PC-3 (cell line): Measurements from ENCODE around the gene TUT7. TPM values are rescaled to one million over a fixed set of nuclear protein-coding genes. Genes with fewer than 3 reads are reported as not detected.

Source experiments
- ATAC-seq: fragments of 200-7000 bp; cut with Tn5 transposase; 2 replicates; pipeline ENCODE4 v1.9.1; 2020; ENCODE audit warnings: mild to moderate bottlenecking, moderate library complexity
- BruUV-seq: library from RNA; stranded (reverse); fragments of 400-500 nt; replicated peaks from 2 replicates; lab custom pipeline; 2021; lab: Mats Ljungman, UMichigan
- CTCF ChIA-PET: fragments of 300-600 bp; sonication (Branson Sonifier 250); formaldehyde crosslinking; loops from one replicate; lab custom pipeline; 2022; ENCODE audit warnings: antibody characterized with exemption; lab: Charles Lee
- POLR2A ChIA-PET: fragments of 300-600 bp; sonication (Branson Sonifier 250); formaldehyde crosslinking; loops from one replicate; lab custom pipeline; 2022; ENCODE audit warnings: antibody characterized with exemption; ENCODE audit not compliant: unreplicated experiment; lab: Charles Lee
- DNase-seq: peaks from one replicate; pipeline ENCODE4 v3.0.0-alpha.2; 2015
- H2AFZ ChIP-seq: fragments of 300-600 bp; sonication (generic); 2 replicates; pipeline ENCODE4 v1.6.0; 2016; ENCODE audit warnings: antibody characterized with exemption, low read length
- H3F3A ChIP-seq: fragments of 300-600 bp; sonication (generic); one replicate; pipeline ENCODE4 v1.6.0; 2017; ENCODE audit warnings: antibody characterized with exemption, low read length, control low read depth, mild to moderate bottlenecking; ENCODE audit not compliant: unreplicated experiment
- H3K27ac ChIP-seq: fragments of 300-600 bp; sonication (generic); 2 replicates; pipeline ENCODE4 v1.5.1; 2016; ENCODE audit warnings: mild to moderate bottlenecking, low read length
- H3K27me3 ChIP-seq: fragments of 300-600 bp; sonication (generic); 2 replicates; pipeline ENCODE4 v1.6.1; 2016; ENCODE audit warnings: low read length, mixed read lengths
- H3K36me3 ChIP-seq: fragments of 300-600 bp; sonication (generic); 2 replicates; pipeline ENCODE4 v1.6.1; 2016; ENCODE audit warnings: low read depth, mixed run types, low read length, mixed read lengths
- H3K4me1 ChIP-seq: fragments of 300-600 bp; sonication (generic); 2 replicates; pipeline ENCODE4 v1.5.1; 2016; ENCODE audit warnings: low read length; ENCODE audit not compliant: insufficient read depth
- H3K4me2 ChIP-seq: fragments of 300-600 bp; sonication (generic); 2 replicates; pipeline ENCODE4 v1.6.0; 2016; ENCODE audit warnings: low read length
- H3K4me3 ChIP-seq: fragments of 300-600 bp; sonication (generic); 2 replicates; pipeline ENCODE4 v1.5.1; 2016; ENCODE audit warnings: mild to moderate bottlenecking, low read length, mixed read lengths
- H3K79me2 ChIP-seq: fragments of 300-600 bp; sonication (generic); 2 replicates; pipeline ENCODE4 v1.6.1; 2017; ENCODE audit warnings: low read length, mixed read lengths
- H3K9ac ChIP-seq: fragments of 300-600 bp; sonication (generic); 2 replicates; pipeline ENCODE4 v1.6.0; 2016; ENCODE audit warnings: mild to moderate bottlenecking, low read length
- H3K9me2 ChIP-seq: fragments of 300-600 bp; sonication (generic); replicated peaks from 2 replicates; pipeline ENCODE4 v1.6.1; 2016; ENCODE audit warnings: mixed run types, low read length, mixed read lengths
- H3K9me3 ChIP-seq: fragments of 300-600 bp; sonication (generic); 2 replicates; pipeline ENCODE4 v1.6.1; 2016; ENCODE audit warnings: low read length, mixed read lengths
- H4K20me1 ChIP-seq: fragments of 300-600 bp; sonication (generic); 2 replicates; pipeline ENCODE4 v1.6.1; 2016; ENCODE audit warnings: low read length, mixed read lengths
- CTCF ChIP-seq: fragments of 300-600 bp; sonication (generic); conservative IDR thresholded peaks from 2 replicates; pipeline ENCODE4 v1.5.1; 2017; ENCODE audit warnings: antibody characterized with exemption, low read depth, mild to moderate bottlenecking, low read length
- EZH2 ChIP-seq: fragments of 300-600 bp; sonication (generic); IDR thresholded peaks from one replicate; pipeline ENCODE4 v1.6.1; 2017; ENCODE audit warnings: antibody characterized with exemption, mild to moderate bottlenecking, low read length; ENCODE audit not compliant: unreplicated experiment
- EZH2phosphoT487 ChIP-seq: fragments of 300-600 bp; sonication (generic); IDR thresholded peaks from 2 replicates; pipeline ENCODE4 v1.6.1; 2018; ENCODE audit warnings: mild to moderate bottlenecking, antibody characterized with exemption, low read length, borderline replicate concordance
- intact Hi-C: fragments of 100-400 bp; cut with micrococcal nuclease; formaldehyde crosslinking; loops from 2 replicates; pipeline ENCODE4 v1.9.0; 2023
- total RNA-seq: library from RNA; depleted of rRNA; stranded (reverse); fragments of >200 nt; gene quantifications from 2 replicates; pipeline ENCODE4 v1.2.3, GENCODE V29; 2014; rRNA removed

Gene TUT7
- total RNA-seq, 1 experiment from 2014 or later, result 12.3 TPM

DNA sequence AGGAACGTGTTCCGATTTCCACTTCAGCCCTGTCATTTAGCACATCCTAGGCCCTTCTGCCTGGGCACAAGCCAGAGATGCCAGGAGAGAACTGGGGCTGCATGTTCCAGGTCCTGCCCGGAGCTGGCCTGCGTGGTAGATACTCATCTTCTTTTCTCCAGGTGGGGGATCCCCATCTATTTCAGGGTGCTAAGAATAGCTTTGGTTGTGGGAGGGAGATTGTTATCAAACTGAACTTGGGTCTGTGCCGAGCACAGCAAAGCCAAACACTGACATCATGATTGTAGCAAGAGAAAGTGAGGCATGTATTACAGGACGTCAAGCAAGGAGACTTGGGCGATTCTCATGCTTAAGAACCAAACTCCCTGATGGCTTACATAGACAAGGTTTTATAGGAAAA is 113.0 kb downstream of the TUT7 start:
- no peaks in the 10 kb centered on the region for H3K27me3 ChIP-seq
- no peaks in the 10 kb centered on the region for H3K9me2 ChIP-seq
- ChIA-PET CTCF (no interaction called here), POLR2A (no interaction called here)
- BruUV-seq, result no TSS peak
- H3F3A ChIP-seq, result no peaks in the 10 kb centered on the region
- H3K27ac ChIP-seq, result no peak overlapping the region
- no peaks in the 10 kb centered on the region for H3K4me1 ChIP-seq
- DNase-seq, result no peak
- no peak for ATAC-seq
- H2AFZ ChIP-seq, result no peak overlapping the region
- no peak overlapping the region for H3K9ac ChIP-seq
- no peaks in the 10 kb centered on the region for H4K20me1 ChIP-seq
- TF ChIP-seq EZH2, result no peak
- no peak for TF ChIP-seq EZH2phosphoT487
- TF ChIP-seq CTCF, result no peak
- H3K79me2 ChIP-seq, result no peaks in the 10 kb centered on the region
- no peak overlapping the region for H3K4me3 ChIP-seq
- no peaks in the 10 kb centered on the region for H3K36me3 ChIP-seq
- H3K9me3 ChIP-seq, result no peaks in the 10 kb centered on the region
- H3K4me2 ChIP-seq, result no peak overlapping the region
- intact Hi-C loops, result no loop called here

DNA sequence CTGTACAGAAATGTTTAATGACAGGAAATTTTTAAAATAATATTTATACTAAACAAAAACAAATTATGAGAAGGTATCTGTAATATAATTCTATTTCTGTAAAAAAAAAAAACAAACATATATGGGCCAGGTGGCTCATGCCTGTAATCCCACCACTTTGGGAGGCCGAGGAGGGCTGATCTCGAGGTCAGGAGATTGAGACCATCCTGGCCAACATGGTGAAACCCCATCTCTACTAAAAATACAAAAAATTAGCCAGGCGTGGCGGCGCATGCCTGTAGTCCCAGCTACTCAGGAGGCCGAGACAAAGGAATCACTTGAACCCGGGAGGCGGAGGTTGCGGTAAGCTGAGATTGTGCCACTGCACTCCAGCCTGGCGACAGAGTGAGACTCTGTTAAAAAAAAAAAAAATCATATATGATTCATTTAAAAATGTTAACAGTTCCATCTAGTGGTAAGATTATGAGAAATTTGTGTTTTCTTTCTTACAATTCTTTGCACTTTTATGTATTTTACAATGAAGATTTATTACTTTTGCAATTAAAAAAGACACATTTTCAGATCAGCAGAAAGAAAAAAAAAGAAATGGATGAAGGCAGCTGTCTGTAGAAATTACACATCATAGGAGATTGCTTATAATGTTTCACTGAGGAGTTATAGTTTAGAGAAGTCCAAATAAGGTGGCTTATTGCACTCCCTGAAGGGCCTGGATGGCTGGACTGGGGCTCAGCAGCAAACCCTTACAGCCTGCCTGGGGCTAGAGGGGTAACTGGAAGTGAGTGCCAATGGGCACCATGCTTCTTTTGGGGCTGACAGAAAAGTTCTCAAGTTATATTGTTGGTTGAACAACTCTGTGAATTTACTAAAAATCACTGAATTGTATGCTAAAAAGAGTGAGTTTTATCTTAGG is 115.1 kb downstream of the TUT7 start:
- no peaks in the 10 kb centered on the region for H3K79me2 ChIP-seq
- no peak overlapping the region for H2AFZ ChIP-seq
- no TSS peak for BruUV-seq
- no peaks in the 10 kb centered on the region for H3K9me3 ChIP-seq
- peak; percentile 35 for DNase-seq
- H4K20me1 ChIP-seq, result no peaks in the 10 kb centered on the region
- H3K9ac ChIP-seq, result no peak overlapping the region
- no peak overlapping the region for H3K27ac ChIP-seq
- POLR2A ChIA-PET, result no interaction called here
- no peaks in the 10 kb centered on the region for H3K9me2 ChIP-seq
- intact Hi-C loops, result loop anchor here (1.0 to 2.0 kb wide), 2 partner anchors 37 to 204 kb away; no protein-coding TSS in a partner anchor
- no peaks in the 10 kb centered on the region for H3K27me3 ChIP-seq
- no peaks in the 10 kb centered on the region for H3F3A ChIP-seq
- TF ChIP-seq EZH2 (no peak), CTCF (peak; percentile 39; the same call in 1 of the 2 replicates)
- H3K4me2 ChIP-seq, result no peak overlapping the region
- H3K4me1 ChIP-seq, result no peaks in the 10 kb centered on the region
- CTCF ChIA-PET, result interaction anchor here (0.7 kb wide), 1 partner anchor 175 kb away, joined by 4 read pairs; no protein-coding TSS in a partner anchor
- H3K36me3 ChIP-seq, result no peaks in the 10 kb centered on the region
- no peak overlapping the region for H3K4me3 ChIP-seq
- ATAC-seq, result peak; percentile 24; the same call in 1 of the 2 replicates

Other genes with a start within 250 kb of the TUT7 start
- gene C9orf153, start 94.8 kb downstream of the TUT7 start, total RNA-seq, result 1.9 TPM in 1 of 2 replicates, not detected in the other
- gene ISCA1, start 71.9 kb downstream of the TUT7 start, total RNA-seq, result 28.8 and 29.1 TPM in 2 replicates